ENCODE measurements around the gene GNAQ. TPM values are rescaled to one million over a fixed set of nuclear protein-coding genes. Genes with fewer than 3 reads are reported as not detected.
A peak's percentile ranks its signal among the peaks of the same experiment; 100 is the strongest.
"Not testable (repeated sequence)": the region's sequence is repeated elsewhere in the genome, so short reads cannot be mapped to it uniquely, and the experiment has no call there.

Gene GNAQ
- total RNA-seq, 1 experiment from 2014 or later: 28.6 TPM

DNA sequence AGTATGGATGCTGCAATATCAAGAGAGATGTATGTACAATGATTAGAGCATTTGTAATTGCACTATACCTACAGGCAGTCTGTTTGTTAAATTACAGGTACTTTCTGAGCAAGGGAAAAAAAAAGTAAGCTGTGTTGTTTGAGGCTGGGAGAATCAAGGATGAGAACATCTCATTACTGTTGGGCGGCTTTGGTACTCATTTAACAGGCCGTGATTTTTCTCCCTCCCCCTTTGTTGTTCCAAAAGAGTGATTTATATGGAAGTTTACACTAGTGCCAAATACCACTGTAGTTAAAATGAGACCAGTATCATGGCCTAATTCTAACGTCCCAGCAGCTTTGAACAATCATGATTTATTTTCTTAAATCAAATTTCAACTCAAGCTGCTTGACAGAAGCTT, 312.3 kb downstream of the GNAQ start:
- DNase-seq (ENCODE audit: extremely low read depth, low read depth): no peak

GRCh38 chr9:77718298-77718640, 313.3 kb downstream of the GNAQ start:
- DNase-seq (ENCODE audit: extremely low read depth, low read depth): not testable (repeated sequence)

DNA sequence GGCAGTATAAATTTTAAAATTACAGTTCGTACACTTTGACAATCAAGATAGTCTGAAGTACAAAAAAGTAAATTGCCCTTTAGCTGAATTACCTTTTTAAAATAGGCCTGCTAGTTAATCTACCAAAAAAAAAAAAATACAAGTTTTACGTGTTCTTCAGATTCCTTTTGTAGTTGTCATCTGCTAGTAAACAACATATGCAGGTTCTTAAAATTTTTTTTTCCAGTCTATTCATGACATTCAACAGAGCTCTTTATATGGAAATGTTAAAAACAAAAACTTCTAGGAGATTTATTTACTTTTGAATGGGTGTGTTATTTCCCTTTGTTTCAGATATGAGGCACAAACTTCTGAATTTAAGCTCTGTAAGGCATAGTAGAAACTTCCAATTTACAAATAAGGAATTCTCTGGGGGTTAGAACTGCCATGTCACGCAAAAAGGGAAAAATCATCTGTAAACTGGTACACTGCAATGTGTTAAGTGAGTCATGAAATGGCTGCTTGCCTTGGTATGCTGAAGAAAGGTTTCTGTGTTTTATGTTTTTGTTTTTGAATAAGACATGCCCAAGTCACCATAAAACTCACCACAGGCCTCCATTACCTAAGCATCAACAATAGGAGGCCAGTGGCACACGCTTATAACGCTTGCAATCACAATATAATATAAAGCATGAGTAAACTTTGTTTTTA, 313.9 kb downstream of the GNAQ start:
- peak; percentile 38 for DNase-seq (ENCODE audit: extremely low read depth, low read depth)

DNA sequence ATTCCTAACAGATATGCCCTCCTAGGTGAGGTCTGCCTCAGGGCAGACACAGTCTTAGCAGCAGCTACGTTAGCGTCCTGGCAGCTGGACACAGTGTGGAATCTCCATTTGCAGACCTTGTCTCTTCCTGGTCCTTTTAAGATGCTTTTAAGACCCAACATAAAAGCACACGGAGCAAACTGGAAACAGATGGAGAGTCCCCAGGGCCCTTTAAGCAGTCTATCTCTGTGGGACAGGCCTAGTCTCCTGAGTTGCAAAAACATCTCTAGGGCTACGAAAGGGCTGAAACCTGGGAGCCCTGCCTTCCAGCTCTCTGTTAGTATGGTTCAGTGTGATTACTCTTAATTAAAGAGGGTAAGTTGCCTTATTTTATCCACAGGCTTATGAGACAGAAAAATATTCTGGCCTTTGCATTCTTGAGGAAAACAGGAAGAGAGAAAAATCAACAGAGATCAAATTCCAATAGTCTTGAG, 317.5 kb downstream of the GNAQ start:
- no peak for DNase-seq (ENCODE audit: extremely low read depth, low read depth)

DNA sequence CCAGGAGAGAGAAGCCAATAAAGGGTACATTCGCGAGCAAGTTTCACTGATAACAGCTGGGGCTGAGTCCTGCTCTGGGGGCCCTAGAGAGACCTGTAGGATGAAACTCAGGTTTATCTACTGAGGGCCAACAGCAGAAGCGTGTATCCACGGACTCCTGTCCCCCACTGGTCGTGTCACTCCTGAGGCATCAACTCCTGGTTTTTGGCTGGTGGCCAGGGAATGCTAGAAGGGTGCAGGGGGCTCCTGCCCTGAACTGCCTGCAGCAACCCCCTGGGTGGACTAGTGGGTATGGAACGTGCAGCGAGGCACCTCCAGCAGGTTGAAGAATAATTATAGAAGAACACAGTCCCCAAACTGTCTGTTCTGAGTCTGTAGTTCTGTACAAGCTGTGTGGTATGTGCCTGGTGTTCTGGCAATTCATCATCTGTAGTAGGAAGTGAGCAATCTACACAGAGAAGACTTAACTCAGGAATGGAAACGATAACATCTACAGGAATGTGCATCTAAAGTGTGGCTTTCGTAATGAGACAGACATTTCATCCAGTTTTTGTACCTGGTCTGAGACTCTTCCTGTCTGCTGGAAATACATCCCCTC, 319.0 kb downstream of the GNAQ start:
- DNase-seq (ENCODE audit: extremely low read depth, low read depth): no peak

GRCh38 chr9:77710965-77711648, 320.5 kb downstream of the GNAQ start:
- no peak for DNase-seq (ENCODE audit: extremely low read depth, low read depth)

DNA sequence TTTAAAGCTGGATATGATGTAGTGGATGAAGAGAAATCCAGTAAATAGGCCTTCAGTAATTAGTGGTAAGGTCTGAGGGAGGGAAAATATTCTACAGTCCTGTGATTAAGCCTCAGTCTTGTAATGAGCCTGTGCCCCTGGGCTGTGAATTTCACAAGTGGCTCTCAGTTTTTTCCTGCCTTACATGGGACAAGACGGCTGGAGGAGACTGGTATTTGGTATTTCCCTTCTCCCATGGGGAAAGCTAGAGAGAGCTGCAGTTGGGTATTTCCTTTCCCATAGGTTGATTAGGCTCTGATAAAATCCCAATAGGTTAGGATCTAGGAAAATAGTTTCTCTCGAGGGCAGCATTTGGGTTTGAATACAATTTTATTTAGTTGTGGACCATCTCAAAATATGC, 321.3 kb downstream of the GNAQ start:
- DNase-seq (ENCODE audit: extremely low read depth, low read depth): no peak

DNA sequence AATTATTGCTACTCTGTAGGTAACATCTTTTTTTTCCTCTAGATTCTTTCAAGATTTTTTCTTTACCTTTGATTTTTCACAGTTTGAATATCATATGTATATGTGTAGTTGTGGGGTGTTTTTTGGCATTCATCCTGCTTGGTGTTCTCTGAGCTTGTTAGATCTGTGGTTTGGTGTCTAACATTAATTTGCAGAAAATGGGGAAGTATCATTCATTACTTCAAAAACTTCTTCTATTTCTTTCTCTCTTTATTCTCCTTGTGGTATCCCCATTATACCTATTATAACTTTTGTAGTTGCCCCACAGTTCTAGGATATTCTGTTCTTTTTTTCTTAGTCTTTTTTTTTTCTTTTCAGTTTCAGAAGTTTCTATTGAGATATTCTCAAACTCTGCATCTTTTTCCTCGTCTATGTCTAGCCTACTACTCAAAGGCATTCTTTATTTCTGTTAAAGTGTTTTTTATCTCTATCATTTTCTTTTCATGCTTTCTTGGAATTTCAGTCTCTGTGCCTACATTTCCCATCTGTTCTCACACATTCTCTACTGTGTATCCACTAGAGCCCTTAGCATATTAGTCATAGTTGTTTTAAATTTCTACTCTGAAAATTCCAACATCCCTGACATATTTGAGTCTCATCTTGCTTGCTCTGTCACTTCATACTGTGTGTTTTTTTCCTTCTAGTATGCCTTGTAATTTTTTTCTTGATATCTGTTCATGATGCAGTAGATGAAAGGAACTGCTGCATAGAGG, 323.4 kb downstream of the GNAQ start:
- no peak for DNase-seq (ENCODE audit: extremely low read depth, low read depth)

GRCh38 chr9:77707383-77708063, 324.1 kb downstream of the GNAQ start:
- peak; percentile 59 for DNase-seq (ENCODE audit: extremely low read depth, low read depth)

GRCh38 chr9:77705636-77706035, 326.0 kb downstream of the GNAQ start:
- no peak for DNase-seq (ENCODE audit: extremely low read depth, low read depth)

GRCh38 chr9:77702521-77703390, 328.9 kb downstream of the GNAQ start:
- not testable (repeated sequence) for DNase-seq (ENCODE audit: extremely low read depth, low read depth)

GRCh38 chr9:77697238-77697984, 334.2 kb downstream of the GNAQ start:
- no peak for DNase-seq (ENCODE audit: extremely low read depth, low read depth)

- not testable (repeated sequence) for DNase-seq (ENCODE audit: extremely low read depth, low read depth)
Measured at GRCh38 chr9:77690723-77691122, 340.9 kb downstream of the GNAQ start.

DNA sequence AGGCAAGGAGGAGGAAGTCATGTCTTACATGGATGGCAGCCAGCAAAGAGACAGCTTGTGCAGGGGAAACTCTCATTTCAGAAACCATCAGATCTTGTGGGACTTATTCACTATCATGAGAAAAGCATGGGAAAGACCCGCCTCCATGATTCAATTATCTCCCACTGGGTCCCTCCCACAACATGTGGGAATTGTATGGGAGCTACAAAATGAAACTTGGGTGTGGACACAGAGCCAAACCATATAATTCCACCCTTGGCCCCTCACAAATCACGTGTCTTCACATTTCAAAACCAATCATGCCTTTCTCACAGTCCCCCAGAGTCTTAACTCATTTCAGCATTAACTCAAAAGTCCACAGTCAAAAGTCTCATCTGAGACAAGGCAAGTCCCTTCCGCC, 341.5 kb downstream of the GNAQ start:
- DNase-seq (ENCODE audit: extremely low read depth, low read depth): not testable (repeated sequence)

DNA sequence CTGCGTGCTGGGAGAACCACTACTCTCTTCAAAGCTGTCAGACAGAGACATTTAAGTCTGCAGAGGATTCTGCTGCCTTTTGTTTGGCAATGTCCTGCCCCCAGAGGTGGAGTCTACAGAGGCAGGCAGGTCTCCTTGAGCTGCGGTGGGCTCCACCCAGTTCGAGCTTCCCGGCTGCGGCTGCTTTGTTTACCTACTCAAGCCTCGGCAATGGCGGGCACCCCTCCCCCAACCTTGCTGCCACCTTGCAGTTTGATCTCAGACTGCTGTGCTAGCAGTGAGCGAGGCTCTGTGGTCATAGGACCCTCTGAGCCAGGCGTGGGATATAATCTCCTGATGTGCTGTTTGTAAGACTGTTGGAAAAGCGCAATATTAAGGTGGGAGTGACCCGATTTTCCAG, 343.9 kb downstream of the GNAQ start:
- DNase-seq (ENCODE audit: extremely low read depth, low read depth): not testable (repeated sequence)

DNA sequence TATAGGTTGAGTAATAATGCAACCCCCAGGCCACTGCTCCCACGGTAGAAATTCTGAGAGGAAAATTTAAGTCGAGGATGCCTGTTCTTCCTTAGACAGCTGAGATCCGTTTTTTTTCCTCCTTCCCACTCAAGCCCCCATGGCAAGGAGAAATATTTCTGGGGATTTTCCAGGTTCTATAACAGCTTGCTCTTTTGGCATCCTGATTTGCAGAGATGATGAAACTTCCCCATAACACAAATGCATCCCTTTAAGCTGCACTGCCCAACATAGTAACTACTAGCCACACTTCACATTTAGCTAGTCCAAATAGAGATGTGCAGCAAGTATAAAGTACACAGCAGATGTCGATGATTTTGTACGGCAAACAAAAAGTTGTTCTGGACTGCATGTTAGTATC, 351.0 kb downstream of the GNAQ start:
- no peak for DNase-seq (ENCODE audit: extremely low read depth, low read depth)

GRCh38 chr9:77679661-77680368, 351.8 kb downstream of the GNAQ start:
- no peak for DNase-seq (ENCODE audit: extremely low read depth, low read depth)

DNA sequence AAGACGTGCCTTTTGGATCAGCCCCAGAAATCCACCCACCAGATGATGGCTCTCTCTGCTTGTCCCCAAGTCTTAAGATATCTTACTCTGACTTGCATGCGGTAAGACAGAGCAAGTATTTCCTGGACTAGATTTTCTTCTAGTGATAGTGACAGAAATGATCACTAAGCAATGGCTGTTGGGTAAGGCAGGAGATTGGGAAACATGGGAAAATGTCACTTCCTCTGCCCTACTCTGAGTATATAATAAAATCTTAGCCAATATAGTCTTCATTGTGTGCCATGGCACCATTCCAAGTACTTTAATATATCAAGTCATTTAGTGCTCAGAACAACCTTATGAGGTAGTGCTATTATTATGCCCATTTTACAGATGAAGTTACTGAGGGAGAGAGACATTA, 352.5 kb downstream of the GNAQ start:
- no peak for DNase-seq (ENCODE audit: extremely low read depth, low read depth)

Measured in NCI-H460 (cell line).